ENCODE measurements around the gene MAML3. TPM values are rescaled to one million over a fixed set of nuclear protein-coding genes. Genes with fewer than 3 reads are reported as not detected.

MAML3 gene
- total and polyA plus RNA-seq, 5 donors from 2014 or later, result 0.11 to 1.1 (median 0.16) TPM; not detected in 1

GRCh38 chr4:140186082-140186438 is 32.1 kb upstream of the MAML3 start:
- no peak for ATAC-seq (ENCODE audit: low read depth in 2 of 2)
- Histone ChIP-seq H3K4me1 (ENCODE audit: control insufficient read depth, insufficient read depth, low read length, poor library complexity, severe bottlenecking) (no peaks in the 10 kb centered on the region), H3K4me3 (ENCODE audit: low read depth, low read length) (no peak overlapping the region), H3K27me3 (ENCODE audit: control insufficient read depth, insufficient read depth, low read length) (peaks cover 9% of the 10 kb centered on the region), H3K27ac (ENCODE audit: insufficient read depth, low read length, poor library complexity, severe bottlenecking) (no peak overlapping the region), H3K9me3 (ENCODE audit: control insufficient read depth in 2 of 2, low read length in 2 of 2) (no peaks in the 10 kb centered on the region), H3K36me3 (ENCODE audit: control insufficient read depth, insufficient read depth, low read length) (no peaks in the 10 kb centered on the region)
- Mint-ChIP-seq H3K27ac (no peak overlapping the region), H3K27me3 (peaks cover 29% of the 10 kb centered on the region), H3K4me3 (no peak overlapping the region), H3K4me1 (no peaks in the 10 kb centered on the region), H3K36me3 (no peaks in the 10 kb centered on the region), H3K9me3 (no peaks in the 10 kb centered on the region)
- no peak for DNase-seq

GRCh38 chr4:140185412-140186081 is 31.6 kb upstream of the MAML3 start:
- Histone ChIP-seq H3K27ac (ENCODE audit: insufficient read depth, low read length, poor library complexity, severe bottlenecking) (no peak overlapping the region), H3K27me3 (ENCODE audit: control insufficient read depth, insufficient read depth, low read length) (peaks cover 9% of the 10 kb centered on the region), H3K9me3 (ENCODE audit: control insufficient read depth in 2 of 2, low read length in 2 of 2) (no peaks in the 10 kb centered on the region), H3K4me3 (ENCODE audit: low read depth, low read length) (no peak overlapping the region), H3K36me3 (ENCODE audit: control insufficient read depth, insufficient read depth, low read length) (no peaks in the 10 kb centered on the region), H3K4me1 (ENCODE audit: control insufficient read depth, insufficient read depth, low read length, poor library complexity, severe bottlenecking) (no peaks in the 10 kb centered on the region)
- Mint-ChIP-seq H3K9me3 (no peaks in the 10 kb centered on the region), H3K27me3 (peaks cover 33% of the 10 kb centered on the region), H3K4me1 (no peaks in the 10 kb centered on the region), H3K4me3 (no peak overlapping the region), H3K27ac (no peak overlapping the region), H3K36me3 (no peaks in the 10 kb centered on the region)
- DNase-seq (no peak), ATAC-seq (ENCODE audit: low read depth in 2 of 2) (no peak)

DNA sequence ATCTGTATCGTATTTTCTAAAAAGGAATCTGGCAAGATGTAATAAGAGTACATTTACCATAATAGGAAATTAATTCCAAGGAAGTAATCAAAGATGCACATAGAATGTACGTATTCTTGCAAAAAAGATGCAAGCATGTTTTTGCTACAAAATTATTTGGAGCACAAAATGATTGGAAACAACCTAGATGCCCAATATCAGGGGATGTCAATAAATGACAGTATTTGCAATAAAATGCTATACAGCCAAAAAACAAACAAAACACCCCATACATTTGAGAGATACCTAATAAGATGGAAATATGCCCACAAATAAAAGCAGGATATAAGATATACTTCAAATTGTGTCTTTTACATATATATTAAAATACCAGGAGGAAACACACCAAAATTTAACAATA is 29.3 kb upstream of the MAML3 start:
- Mint-ChIP-seq H3K9me3 (peaks cover 0 to 3% (median 0%) of the 10 kb centered on the region in 7 donors), H3K36me3 (no peaks in the 10 kb centered on the region), H3K27me3 (peaks cover 35% of the 10 kb centered on the region), H3K4me3 (no peak overlapping the region), H3K27ac (no peak overlapping the region), H3K4me1 (no peaks in the 10 kb centered on the region)
- ATAC-seq (ENCODE audit: low read depth in 2 of 2) (no peak), DNase-seq (no peak)
- peaks cover 12% of the 10 kb centered on the region for H3K27me3 ChIP-seq (ENCODE audit: control insufficient read depth, insufficient read depth, low read length)
- H3K36me3 ChIP-seq (ENCODE audit: control insufficient read depth, insufficient read depth, low read length), result no peaks in the 10 kb centered on the region
- H3K9me3 ChIP-seq (ENCODE audit: control insufficient read depth in 2 of 2, low read length in 2 of 2), result no peaks in the 10 kb centered on the region
- no peak overlapping the region for H3K27ac ChIP-seq (ENCODE audit: insufficient read depth, low read length, poor library complexity, severe bottlenecking)
- no peaks in the 10 kb centered on the region for H3K4me1 ChIP-seq (ENCODE audit: control insufficient read depth, insufficient read depth, low read length, poor library complexity, severe bottlenecking)
- H3K4me3 ChIP-seq (ENCODE audit: low read depth, low read length), result no peak overlapping the region

- Mint-ChIP-seq H3K4me1 (no peaks in the 10 kb centered on the region), H3K4me3 (no peak overlapping the region), H3K9me3 (peaks cover 0 to 6% (median 0%) of the 10 kb centered on the region in 7 donors), H3K27me3 (peaks cover 30% of the 10 kb centered on the region), H3K27ac (no peak overlapping the region), H3K36me3 (no peaks in the 10 kb centered on the region)
- Histone ChIP-seq H3K36me3 (ENCODE audit: control insufficient read depth, insufficient read depth, low read length) (no peaks in the 10 kb centered on the region), H3K27ac (ENCODE audit: insufficient read depth, low read length, poor library complexity, severe bottlenecking) (no peak overlapping the region), H3K4me3 (ENCODE audit: low read depth, low read length) (no peak overlapping the region), H3K9me3 (ENCODE audit: control insufficient read depth in 2 of 2, low read length in 2 of 2) (no peaks in the 10 kb centered on the region), H3K27me3 (ENCODE audit: control insufficient read depth, insufficient read depth, low read length) (peaks cover 13% of the 10 kb centered on the region), H3K4me1 (ENCODE audit: control insufficient read depth, insufficient read depth, low read length, poor library complexity, severe bottlenecking) (no peaks in the 10 kb centered on the region)
- no peak for ATAC-seq (ENCODE audit: low read depth in 2 of 2)
- DNase-seq, result no peak
These were observed 26.6 kb upstream of the MAML3 start for GRCh38 chr4:140180577-140180976.

- ATAC-seq (ENCODE audit: low read depth in 2 of 2), result no peak
- no peaks in the 10 kb centered on the region for H3K36me3 ChIP-seq (ENCODE audit: control insufficient read depth, insufficient read depth, low read length)
- no peaks in the 10 kb centered on the region for H3K4me1 ChIP-seq (ENCODE audit: control insufficient read depth, insufficient read depth, low read length, poor library complexity, severe bottlenecking)
These were observed 22.8 kb upstream of the MAML3 start for GRCh38 chr4:140176735-140177134.

GRCh38 chr4:140174543-140174942 is 20.6 kb upstream of the MAML3 start:
- DNase-seq (no peak), ATAC-seq (ENCODE audit: low read depth in 2 of 2) (no peak)
- Mint-ChIP-seq H3K27ac (no peak overlapping the region), H3K27me3 (peaks cover 19% of the 10 kb centered on the region), H3K36me3 (no peaks in the 10 kb centered on the region), H3K4me3 (no peak overlapping the region), H3K9me3 (peaks cover 0 to 4% (median 0%) of the 10 kb centered on the region in 7 donors), H3K4me1 (no peaks in the 10 kb centered on the region)
- H3K9me3 ChIP-seq (ENCODE audit: control insufficient read depth in 2 of 2, low read length in 2 of 2), result no peaks in the 10 kb centered on the region
- peaks cover 11% of the 10 kb centered on the region for H3K27me3 ChIP-seq (ENCODE audit: control insufficient read depth, insufficient read depth, low read length)
- H3K27ac ChIP-seq (ENCODE audit: insufficient read depth, low read length, poor library complexity, severe bottlenecking), result no peak overlapping the region
- H3K4me3 ChIP-seq (ENCODE audit: low read depth, low read length), result no peak overlapping the region
- no peaks in the 10 kb centered on the region for H3K4me1 ChIP-seq (ENCODE audit: control insufficient read depth, insufficient read depth, low read length, poor library complexity, severe bottlenecking)
- no peaks in the 10 kb centered on the region for H3K36me3 ChIP-seq (ENCODE audit: control insufficient read depth, insufficient read depth, low read length)

More at GRCh38 chr4:140176735-140177134, 22.8 kb upstream of the MAML3 start:
- Histone ChIP-seq H3K4me3 (ENCODE audit: low read depth, low read length) (no peak overlapping the region), H3K27me3 (ENCODE audit: control insufficient read depth, insufficient read depth, low read length) (peaks cover 13% of the 10 kb centered on the region), H3K27ac (ENCODE audit: insufficient read depth, low read length, poor library complexity, severe bottlenecking) (no peak overlapping the region), H3K9me3 (ENCODE audit: control insufficient read depth in 2 of 2, low read length in 2 of 2) (no peaks in the 10 kb centered on the region)
- Mint-ChIP-seq H3K4me1 (no peaks in the 10 kb centered on the region), H3K27me3 (peaks cover 34% of the 10 kb centered on the region), H3K36me3 (no peaks in the 10 kb centered on the region), H3K4me3 (no peak overlapping the region), H3K9me3 (peaks cover 0 to 6% (median 0%) of the 10 kb centered on the region in 7 donors), H3K27ac (no peak overlapping the region)
- DNase-seq, result no peak

GRCh38 chr4:140172960-140173359 is 19.0 kb upstream of the MAML3 start:
- Histone ChIP-seq H3K27me3 (ENCODE audit: control insufficient read depth, insufficient read depth, low read length) (peaks cover 11% of the 10 kb centered on the region), H3K36me3 (ENCODE audit: control insufficient read depth, insufficient read depth, low read length) (no peaks in the 10 kb centered on the region), H3K4me3 (ENCODE audit: low read depth, low read length) (no peak overlapping the region), H3K4me1 (ENCODE audit: control insufficient read depth, insufficient read depth, low read length, poor library complexity, severe bottlenecking) (no peaks in the 10 kb centered on the region), H3K9me3 (ENCODE audit: control insufficient read depth in 2 of 2, low read length in 2 of 2) (no peaks in the 10 kb centered on the region), H3K27ac (ENCODE audit: insufficient read depth, low read length, poor library complexity, severe bottlenecking) (no peak overlapping the region)
- no peak for ATAC-seq (ENCODE audit: low read depth in 2 of 2)
- Mint-ChIP-seq H3K4me1 (no peaks in the 10 kb centered on the region), H3K27me3 (peaks cover 22% of the 10 kb centered on the region), H3K36me3 (no peaks in the 10 kb centered on the region), H3K4me3 (no peak overlapping the region), H3K27ac (no peak overlapping the region), H3K9me3 (peaks cover 0 to 4% (median 0%) of the 10 kb centered on the region in 7 donors)
- DNase-seq, result no peak

GRCh38 chr4:140170299-140170698 is 16.3 kb upstream of the MAML3 start:
- H3K36me3 ChIP-seq (ENCODE audit: control insufficient read depth, insufficient read depth, low read length), result no peaks in the 10 kb centered on the region
- Mint-ChIP-seq H3K27me3 (peaks cover 18% of the 10 kb centered on the region), H3K36me3 (no peaks in the 10 kb centered on the region), H3K4me3 (no peak overlapping the region), H3K9me3 (peaks cover 0 to 1% (median 0%) of the 10 kb centered on the region in 7 donors), H3K4me1 (no peaks in the 10 kb centered on the region), H3K27ac (no peak overlapping the region)
- no peaks in the 10 kb centered on the region for H3K9me3 ChIP-seq (ENCODE audit: control insufficient read depth in 2 of 2, low read length in 2 of 2)
- H3K4me3 ChIP-seq (ENCODE audit: low read depth, low read length), result no peak overlapping the region
- ATAC-seq (ENCODE audit: low read depth in 2 of 2) (no peak), DNase-seq (no peak)
- H3K4me1 ChIP-seq (ENCODE audit: control insufficient read depth, insufficient read depth, low read length, poor library complexity, severe bottlenecking), result no peaks in the 10 kb centered on the region
- peaks cover 6% of the 10 kb centered on the region for H3K27me3 ChIP-seq (ENCODE audit: control insufficient read depth, insufficient read depth, low read length)
- H3K27ac ChIP-seq (ENCODE audit: insufficient read depth, low read length, poor library complexity, severe bottlenecking), result no peak overlapping the region

Data from CD4-positive, CD25-positive, alpha-beta regulatory T cell (primary cell).